Glomerular visceral epithelial cell (primary cell): ENCODE results near the gene TMEM8B.
A peak's percentile ranks its signal among the peaks of the same experiment; 100 is the strongest.

Source experiments
- DNase-seq: peaks from one replicate; pipeline ENCODE4 v3.0.0-alpha.2; 2016; ENCODE audit errors: extremely low spot score

TMEM8B gene

DNA sequence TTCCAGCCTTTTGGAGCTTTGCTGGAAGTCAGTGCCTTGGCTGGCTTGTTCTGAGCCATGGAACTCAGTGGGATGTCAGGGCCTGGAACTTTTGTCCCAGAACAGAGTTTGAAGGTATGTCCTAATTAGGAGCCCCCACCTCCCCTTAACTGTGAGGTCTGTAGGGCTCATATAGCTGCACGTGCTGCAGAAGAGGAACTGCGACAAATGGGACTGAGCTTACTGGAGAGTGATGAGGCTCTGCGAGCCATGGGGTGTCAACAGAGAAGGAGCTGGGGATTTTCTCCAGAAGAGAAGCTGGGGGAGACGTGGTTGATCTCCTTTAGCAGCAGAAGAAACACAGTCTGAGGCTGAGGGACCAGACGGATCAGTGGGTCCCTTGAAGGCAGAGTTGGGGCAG lies 10.9 kb downstream of the TMEM8B start:
- no peak for DNase-seq

- no peak for DNase-seq
Observed at GRCh38 chr9:35840881-35841644, 12.0 kb downstream of the TMEM8B start.

DNA sequence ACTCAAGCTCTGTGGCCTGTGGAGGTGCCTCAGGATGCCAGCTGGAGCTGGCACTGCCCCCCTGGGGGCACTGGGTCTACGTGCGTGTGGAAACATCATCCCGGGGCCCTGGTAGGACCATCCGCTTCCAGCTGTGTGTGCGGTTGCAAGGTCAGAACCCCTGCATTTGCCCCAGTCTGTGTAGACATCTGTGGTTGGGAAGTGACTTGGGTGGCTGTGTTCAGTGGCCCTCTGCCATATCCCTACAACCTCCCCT lies 12.5 kb downstream of the TMEM8B start:
- DNase-seq: no peak

DNA sequence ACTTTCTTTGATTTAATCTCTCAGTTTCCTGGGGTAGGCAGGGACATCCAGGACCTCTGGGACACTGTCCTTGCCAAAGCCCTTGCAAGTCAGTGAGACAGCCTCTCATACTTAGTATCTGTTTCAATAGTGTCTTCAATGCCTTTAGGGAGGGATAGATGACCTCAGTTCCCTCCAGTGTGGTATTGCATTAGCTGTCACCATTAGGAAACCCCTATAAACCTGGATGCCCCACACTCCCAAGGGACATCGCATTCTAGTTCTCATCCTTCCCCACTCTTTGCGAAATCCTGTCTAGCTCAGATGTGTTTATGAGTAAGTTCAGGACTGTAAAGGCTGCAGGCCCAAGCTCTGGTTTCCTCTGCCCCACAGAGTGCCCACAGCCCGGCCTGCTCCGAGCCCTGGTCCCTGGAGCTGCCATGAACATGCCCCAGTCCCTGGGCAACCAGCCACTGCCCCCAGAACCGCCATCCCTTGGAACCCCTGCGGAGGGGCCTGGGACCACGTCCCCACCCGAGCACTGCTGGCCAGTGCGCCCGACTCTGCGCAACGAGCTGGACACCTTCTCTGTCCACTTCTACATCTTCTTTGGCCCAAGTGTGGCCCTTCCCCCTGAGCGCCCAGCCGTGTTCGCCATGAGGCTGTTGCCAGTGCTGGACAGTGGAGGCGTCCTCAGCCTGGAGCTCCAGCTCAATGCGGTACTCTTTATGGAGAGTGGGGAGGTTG lies 13.2 kb downstream of the TMEM8B start:
- DNase-seq: no peak

- no peak for DNase-seq
Observed at GRCh38 chr9:35842795-35843194, 13.8 kb downstream of the TMEM8B start.

GRCh38 chr9:35844628-35845270 lies 15.7 kb downstream of the TMEM8B start:
- peak; percentile 84 for DNase-seq

DNA sequence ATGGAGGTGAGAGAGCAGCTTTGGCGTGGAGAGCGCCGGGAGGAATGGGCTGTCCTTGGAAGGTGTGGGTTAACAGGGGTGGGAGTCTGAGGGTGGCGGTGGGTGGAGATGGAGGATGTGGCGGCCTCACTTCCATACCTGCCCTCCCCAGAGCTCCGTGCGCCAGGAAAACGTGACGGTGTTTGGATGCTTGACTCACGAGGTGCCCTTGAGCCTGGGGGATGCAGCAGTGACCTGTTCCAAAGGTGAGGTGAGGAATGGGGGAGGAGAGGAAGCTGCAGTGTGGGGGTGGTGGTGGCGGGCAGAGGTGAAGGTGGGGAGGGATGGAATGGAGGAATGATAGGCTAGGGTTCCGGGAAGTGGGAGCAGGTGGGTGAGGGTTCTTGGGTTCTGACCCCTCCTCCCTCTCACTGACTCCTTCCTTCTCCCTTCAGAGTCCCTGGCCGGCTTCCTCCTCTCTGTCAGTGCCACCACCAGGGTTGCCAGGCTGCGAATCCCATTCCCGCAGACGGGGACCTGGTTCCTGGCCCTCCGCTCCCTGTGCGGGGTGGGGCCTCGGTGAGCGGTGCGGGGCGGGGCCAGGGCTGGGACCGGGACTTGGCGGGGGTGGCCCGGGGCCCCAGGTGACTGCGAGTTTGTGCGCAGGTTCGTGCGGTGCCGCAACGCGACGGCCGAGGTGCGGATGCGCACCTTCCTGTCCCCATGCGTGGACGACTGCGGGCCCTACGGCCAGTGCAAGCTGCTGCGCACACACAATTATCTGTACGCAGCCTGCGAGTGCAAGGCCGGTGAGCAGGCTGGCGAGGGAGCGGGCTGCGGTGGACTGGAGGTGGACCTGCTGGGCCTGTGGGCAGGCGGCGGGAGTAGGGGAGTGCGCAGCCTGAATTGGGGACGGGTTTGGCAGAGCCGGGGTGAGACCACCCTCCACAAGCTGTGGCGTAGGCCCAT lies 17.1 kb downstream of the TMEM8B start:
- no peak for DNase-seq

DNA sequence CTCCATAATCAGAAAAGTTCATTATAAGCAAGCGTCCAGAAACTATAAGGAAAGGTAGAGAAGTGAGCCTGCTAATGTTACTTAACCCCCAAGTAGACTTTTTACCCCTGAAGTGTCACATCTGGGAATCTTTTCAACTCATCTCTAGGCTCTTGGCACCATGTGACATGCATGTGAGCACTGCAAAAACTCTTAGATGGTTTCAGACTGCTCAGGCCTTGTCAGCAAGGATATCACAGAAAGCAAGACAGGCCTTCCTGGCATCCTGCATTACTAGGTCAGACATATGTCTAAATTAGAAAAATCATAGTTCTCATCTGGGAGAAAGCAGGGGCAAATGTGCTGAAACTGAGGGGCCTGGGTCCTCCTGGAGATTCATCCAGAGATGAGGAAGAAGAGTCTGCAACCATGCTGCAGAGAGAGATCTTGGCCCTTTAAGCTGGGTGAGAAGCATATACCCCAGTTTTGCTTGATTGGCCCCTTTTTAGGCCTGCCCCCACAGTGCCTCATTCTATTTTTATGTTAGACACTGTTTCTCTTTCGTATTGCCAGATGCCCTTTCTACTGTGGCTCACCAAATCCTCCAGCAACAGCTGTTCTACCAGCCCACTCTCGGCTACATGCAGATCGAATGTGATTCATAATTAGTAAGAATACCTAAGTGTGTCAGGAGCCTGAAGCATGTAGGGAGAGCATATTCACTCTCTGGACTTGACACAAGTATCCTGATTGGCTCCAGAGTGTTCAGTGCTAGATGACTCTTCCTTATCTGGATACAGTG lies 19.0 kb downstream of the TMEM8B start:
- peak; percentile 63 for DNase-seq

- DNase-seq: no peak
Observed at GRCh38 chr9:35852267-35852815, 23.3 kb downstream of the TMEM8B start.

DNA sequence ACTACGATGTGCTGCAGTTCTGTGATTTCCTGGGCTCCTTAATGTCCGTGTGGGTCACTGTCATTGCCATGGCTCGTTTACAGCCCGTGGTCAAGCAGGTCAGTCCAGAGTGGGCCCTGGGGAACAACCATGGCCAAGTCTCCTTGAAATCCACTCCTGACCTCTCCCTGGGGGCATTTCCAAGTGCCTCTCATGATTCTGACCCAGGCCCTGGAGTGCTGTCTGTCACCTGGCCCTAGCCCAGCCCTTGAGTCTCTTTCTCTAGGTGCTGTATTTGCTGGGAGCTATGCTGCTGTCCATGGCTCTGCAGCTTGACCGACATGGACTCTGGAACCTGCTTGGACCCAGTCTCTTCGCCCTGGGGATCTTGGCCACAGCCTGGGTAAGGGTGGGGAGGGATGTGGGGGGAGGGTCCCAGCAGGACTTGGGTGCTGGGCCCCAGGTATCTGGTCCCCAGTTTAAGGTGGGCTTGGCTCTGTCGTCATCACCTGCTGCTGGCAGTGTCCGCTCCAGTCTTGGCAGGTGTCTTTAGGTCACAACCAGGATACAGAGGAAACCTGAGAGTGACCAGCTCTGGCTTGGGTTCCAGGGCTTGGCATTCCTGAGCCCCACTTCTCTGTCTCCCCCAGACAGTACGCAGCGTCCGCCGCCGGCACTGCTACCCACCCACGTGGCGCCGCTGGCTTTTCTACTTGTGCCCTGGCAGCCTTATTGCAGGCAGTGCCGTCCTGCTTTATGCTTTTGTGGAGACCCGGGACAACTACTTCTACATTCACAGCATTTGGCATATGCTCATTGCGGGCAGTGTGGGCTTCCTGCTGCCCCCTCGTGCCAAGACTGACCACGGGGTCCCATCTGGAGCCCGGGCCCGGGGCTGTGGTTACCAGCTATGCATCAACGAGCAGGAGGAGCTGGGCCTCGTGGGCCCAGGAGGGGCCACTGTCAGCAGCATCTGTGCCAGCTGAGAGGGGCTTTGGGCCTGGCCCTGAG lies 24.1 kb downstream of the TMEM8B start:
- no peak for DNase-seq

DNA sequence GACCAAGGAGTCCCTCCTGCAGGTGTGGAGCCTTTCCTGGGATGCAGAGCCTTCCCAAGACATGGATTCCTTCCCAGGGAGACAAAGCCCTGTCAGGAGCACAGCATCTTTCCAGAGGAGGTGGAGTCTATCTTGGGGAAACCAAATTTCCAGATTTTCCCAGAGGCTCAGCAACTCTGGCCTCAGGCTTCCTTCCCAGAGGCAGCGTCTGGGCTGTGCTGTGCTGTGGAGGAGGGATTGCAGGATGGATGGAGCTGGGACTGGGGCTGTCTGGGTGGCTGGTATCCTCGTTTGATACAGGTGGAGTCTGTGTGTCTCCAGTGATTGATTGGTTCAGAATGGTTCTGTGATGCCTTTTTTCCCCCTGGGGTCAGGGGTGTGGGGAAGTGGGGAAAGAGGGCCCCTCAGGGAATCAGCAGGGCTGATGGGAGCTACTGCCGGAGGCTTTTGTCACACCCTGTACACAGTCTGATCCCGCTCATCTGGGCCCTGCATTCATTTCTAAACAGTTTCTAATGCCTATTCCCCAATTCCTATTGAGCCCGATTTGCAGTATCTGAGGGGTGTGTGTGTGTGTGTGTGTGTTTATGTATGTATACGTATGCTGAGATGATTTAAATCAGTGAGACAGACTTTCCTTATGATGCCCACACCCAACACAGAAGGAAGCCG lies 25.2 kb downstream of the TMEM8B start:
- DNase-seq: no peak

- no peak for DNase-seq
Observed at GRCh38 chr9:35856206-35856605, 27.2 kb downstream of the TMEM8B start.

DNA sequence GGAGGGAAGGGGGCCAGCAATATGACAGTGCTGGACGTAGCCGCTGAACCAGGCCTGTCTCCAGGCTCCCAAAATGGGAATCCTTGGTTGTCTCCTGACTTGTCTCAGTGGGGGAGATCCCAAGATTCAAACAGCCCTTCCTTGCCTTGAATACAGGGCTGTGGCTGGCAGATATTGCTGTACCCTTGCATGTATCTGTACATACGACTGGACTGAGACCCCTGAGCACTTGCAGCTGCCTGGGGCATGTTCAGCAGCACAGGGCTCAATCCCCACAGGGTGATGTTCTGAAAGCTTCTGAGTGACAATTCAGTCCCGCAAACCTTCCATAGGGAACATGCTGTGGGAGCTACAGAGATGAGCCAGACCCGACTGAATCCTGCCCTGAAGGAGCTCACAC lies 27.9 kb downstream of the TMEM8B start:
- DNase-seq: no peak

GRCh38 chr9:35858458-35858857 lies 29.4 kb downstream of the TMEM8B start:
- DNase-seq: no peak

- DNase-seq: no peak
Observed at GRCh38 chr9:35859310-35859989, 30.4 kb downstream of the TMEM8B start.

DNA sequence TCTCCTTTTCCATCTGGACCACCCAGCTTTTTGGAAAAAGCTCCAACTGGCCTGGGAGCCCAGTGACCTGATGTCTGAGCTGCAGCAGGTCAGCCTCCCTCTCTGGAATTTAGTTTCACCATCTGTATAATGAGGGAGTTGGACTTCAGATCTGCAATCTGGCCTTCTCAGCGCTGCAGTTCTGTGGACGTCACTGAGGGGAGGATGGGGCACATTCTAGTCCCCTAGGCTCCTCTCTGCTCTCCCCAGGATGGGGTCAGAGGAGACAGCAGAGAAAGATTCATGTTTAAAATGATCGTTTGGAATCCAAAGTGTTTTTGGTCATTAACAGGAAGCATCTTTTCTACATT lies 30.9 kb downstream of the TMEM8B start:
- no peak for DNase-seq

DNA sequence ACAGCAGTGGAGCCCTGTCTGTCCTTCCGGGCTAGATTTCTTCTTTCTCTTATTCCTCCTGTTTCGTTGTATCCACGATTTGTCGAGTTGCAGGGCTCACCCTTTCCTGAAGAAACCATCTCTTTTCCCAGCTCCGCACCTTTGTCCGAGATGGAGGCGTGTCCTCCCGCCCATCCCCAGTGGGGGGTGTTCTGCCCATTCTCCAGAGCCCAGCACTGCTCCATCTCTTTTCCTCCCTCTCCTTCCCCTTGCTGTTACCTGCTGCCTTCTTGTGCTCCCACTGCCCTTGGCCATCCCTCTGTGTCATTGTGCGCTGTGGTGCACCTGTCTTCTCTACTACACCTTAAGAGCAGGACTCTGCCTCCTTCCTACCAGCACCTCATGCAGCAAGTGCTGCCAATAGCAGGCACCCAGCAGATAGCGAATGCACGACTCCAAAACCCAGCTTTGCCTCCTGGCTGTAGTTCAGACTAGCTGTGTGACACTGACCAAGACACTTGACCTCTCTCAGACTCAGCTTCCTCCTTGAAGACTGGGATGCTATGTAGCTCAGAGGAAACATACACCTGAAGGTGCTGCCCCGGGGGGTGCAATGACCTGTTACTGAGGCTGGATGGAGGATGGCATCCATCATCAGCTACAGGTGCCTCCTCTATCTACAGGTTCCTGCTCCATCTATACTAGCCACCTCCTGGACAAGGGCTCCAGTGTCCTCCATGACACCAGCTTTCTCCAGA lies 32.3 kb downstream of the TMEM8B start:
- no peak for DNase-seq

DNA sequence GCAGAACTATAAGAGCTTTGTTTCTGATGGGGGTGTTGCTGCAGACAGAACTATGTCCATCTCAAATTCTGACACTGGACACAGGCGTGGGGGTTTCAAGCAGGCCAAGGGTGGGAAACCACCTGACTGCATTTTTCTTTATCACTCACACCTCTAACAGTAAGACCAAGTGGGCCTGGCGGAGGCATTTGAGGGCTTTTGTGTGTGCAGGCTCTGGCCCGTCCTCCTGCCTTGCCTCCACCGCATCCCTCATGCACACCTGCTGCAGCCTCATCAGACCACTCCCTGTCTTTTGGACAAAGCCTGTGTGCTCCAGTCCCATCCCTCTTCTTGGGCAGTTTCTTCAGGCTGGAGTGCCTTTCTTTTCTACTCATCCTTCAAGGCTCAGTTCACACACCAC lies 33.3 kb downstream of the TMEM8B start:
- no peak for DNase-seq
